Sigmoid colon (tissue), 7 donors: ENCODE results near the gene ARPC5. TPM values are rescaled to one million over a fixed set of nuclear protein-coding genes. Genes with fewer than 3 reads are reported as not detected.

Experiments used
- DNase-seq: peaks from one replicate; pipeline ENCODE4 v3.0.0-alpha.2; 2019
- H3K27ac ChIP-seq, 4 donors: fragments of 200-600 bp; sonication (generic); one replicate each; pipeline ENCODE4 v1.5.1; 2016 to 2019; ENCODE audit warnings: mild to moderate bottlenecking in 1 of 4
- H3K27me3 ChIP-seq, 3 donors: fragments of 200-600 bp; sonication (generic); one replicate each; pipeline ENCODE4 v1.5.1; 2019; ENCODE audit warnings: mild to moderate bottlenecking in 1 of 3
- H3K36me3 ChIP-seq, 4 donors: fragments of 200-600 bp; sonication (generic); one replicate each; pipeline ENCODE4 v1.5.1; 2016 to 2019
- H3K4me1 ChIP-seq, 4 donors: fragments of 200-600 bp; sonication (generic); one replicate each; pipeline ENCODE4 v1.5.1; 2017 to 2019
- H3K4me3 ChIP-seq, 4 donors: fragments of 200-600 bp; sonication (generic); one replicate each; pipeline ENCODE4 v1.5.1; 2017 to 2019; ENCODE audit warnings: mild to moderate bottlenecking in 2 of 4, moderate library complexity in 1 of 4
- H3K9me3 ChIP-seq, 4 donors: fragments of 200-600 bp in 3 of 4; sonication (generic) in 3 of 4; one replicate each; pipeline versions ENCODE4 v1.5.1 to v1.6.1; 2013 to 2019
- CTCF ChIP-seq, 4 experiments: fragments of 450-650 bp in 3 of 4; fragments of 200-600 bp in 1 of 4; IDR thresholded peaks; one replicate each; pipeline ENCODE4 v1.5.1; 2016 to 2019; ENCODE audit warnings: antibody characterized with exemption in 4 of 4, mild to moderate bottlenecking in 3 of 4, moderate library complexity in 2 of 4
- EP300 ChIP-seq, 4 donors: sonication (generic); formaldehyde crosslinking; IDR thresholded peaks; one replicate each; pipeline ENCODE4 v1.6.1; 2017; ENCODE audit warnings: antibody characterized with exemption in 4 of 4
- POLR2A ChIP-seq, 2 donors: fragments of 450-650 bp; IDR thresholded peaks; one replicate each; pipeline ENCODE4 v1.6.1; 2016; ENCODE audit warnings: antibody characterized with exemption in 2 of 2, mild to moderate bottlenecking in 2 of 2, moderate library complexity in 2 of 2
- POLR2AphosphoS5 ChIP-seq, 4 donors: sonication (generic); formaldehyde crosslinking; IDR thresholded peaks; one replicate each; pipeline ENCODE4 v1.6.1; 2017; ENCODE audit warnings: antibody characterized with exemption in 4 of 4
- WGBS, 2 donors: extraction: QIAGEN DNeasy Blood & Tissue Kit; methylation state at CpG; one replicate each; pipeline ENCODE4 v1.1.7; 2013; 5-methylcytosine and 5-hydroxymethylcytosine counted together
- intact Hi-C: fragments of 100-400 bp; cut with DNase I; formaldehyde crosslinking; loops from one replicate; pipeline ENCODE4 v1.15.1; 2023
- polyA plus RNA-seq, 3 donors: library from polyadenylated mRNA; stranded (reverse); fragments of 200-250 nt; gene quantifications; one replicate each; pipeline ENCODE4 v1.2.3, GENCODE V29; 2013
- total RNA-seq, 4 donors: library from RNA; depleted of rRNA; stranded (reverse); fragments of >200 nt; gene quantifications; one replicate each; pipeline ENCODE4 v1.1.0, GENCODE V29; 2016
- donor health status: healthy with polysubstance abuse.
- donor health status: Bipolar disorder and iron deficiency.
- donor health status: healthy.

ARPC5 gene
- total and polyA plus RNA-seq, 7 donors, result 57.3 to 278 (median 95.6) TPM

GRCh38 chr1:183605904-183606303 is 29.7 kb downstream of the ARPC5 start:
- no peaks in the 10 kb centered on the region for H3K27me3 ChIP-seq
- intact Hi-C loops, result no loop called here

GRCh38 chr1:183604815-183605214 is 30.8 kb downstream of the ARPC5 start:
- no peaks in the 10 kb centered on the region for H3K9me3 ChIP-seq
- H3K27me3 ChIP-seq, result no peaks in the 10 kb centered on the region
- WGBS, 2 donors, result 86 to 87% methylated on average over 8 of the region's 8 CpGs
- intact Hi-C loops, result no loop called here
- H3K4me3 ChIP-seq, result no peak overlapping the region
- no peak for DNase-seq
- H3K4me1 ChIP-seq, result peaks cover 0 to 29% (median 25%) of the 10 kb centered on the region in 4 donors
- no peaks in the 10 kb centered on the region for H3K36me3 ChIP-seq
- TF ChIP-seq CTCF (IDR thresholded peaks at IDR 0.05) (no peak), POLR2A (IDR thresholded peaks at IDR 0.05) (no peak), EP300 (IDR thresholded peaks at IDR 0.05) (no peak), POLR2AphosphoS5 (IDR thresholded peaks at IDR 0.05) (no peak)
- peak overlapping the region in 1 of 4 donors; percentile 18 for H3K27ac ChIP-seq

More at GRCh38 chr1:183605904-183606303, 29.7 kb downstream of the ARPC5 start:
- no peak for DNase-seq
- no peaks in the 10 kb centered on the region for H3K36me3 ChIP-seq
- 33 to 68% methylated on average over 2 of the region's 2 CpGs for WGBS, 2 donors
- H3K4me1 ChIP-seq, result peaks cover 0 to 30% (median 25%) of the 10 kb centered on the region in 4 donors
- no peaks in the 10 kb centered on the region for H3K9me3 ChIP-seq
- no peak overlapping the region for H3K27ac ChIP-seq
- TF ChIP-seq POLR2A (IDR thresholded peaks at IDR 0.05) (no peak), CTCF (IDR thresholded peaks at IDR 0.05) (no peak), EP300 (IDR thresholded peaks at IDR 0.05) (no peak), POLR2AphosphoS5 (IDR thresholded peaks at IDR 0.05) (no peak)
- H3K4me3 ChIP-seq, result no peak overlapping the region

- TF ChIP-seq EP300 (IDR thresholded peaks at IDR 0.05) (no peak), POLR2AphosphoS5 (IDR thresholded peaks at IDR 0.05) (no peak), CTCF (IDR thresholded peaks at IDR 0.05) (no peak), POLR2A (IDR thresholded peaks at IDR 0.05) (no peak)
- Histone ChIP-seq H3K9me3 (no peaks in the 10 kb centered on the region), H3K36me3 (no peaks in the 10 kb centered on the region), H3K4me3 (no peak overlapping the region), H3K27me3 (no peaks in the 10 kb centered on the region), H3K27ac (peak overlapping the region in 1 of 4 donors; percentile 18), H3K4me1 (peaks cover 0 to 28% (median 20%) of the 10 kb centered on the region in 4 donors)
- intact Hi-C loops, result no loop called here
- 73 to 82% methylated on average over 10 of the region's 10 CpGs for WGBS, 2 donors
- no peak for DNase-seq
Observed at GRCh38 chr1:183604038-183604808, 31.4 kb downstream of the ARPC5 start.

- Histone ChIP-seq H3K4me1 (peaks cover 0 to 31% (median 26%) of the 10 kb centered on the region in 4 donors), H3K27ac (no peak overlapping the region), H3K4me3 (no peak overlapping the region), H3K27me3 (no peaks in the 10 kb centered on the region), H3K9me3 (no peaks in the 10 kb centered on the region), H3K36me3 (no peaks in the 10 kb centered on the region)
- no peak for TF ChIP-seq CTCF (IDR thresholded peaks at IDR 0.05)
- no peak for TF ChIP-seq POLR2A (IDR thresholded peaks at IDR 0.05)
- no peak for DNase-seq
- 97 to 98% methylated on average over 1 of the region's 1 CpG for WGBS, 2 donors
- intact Hi-C loops, result no loop called here
Observed at GRCh38 chr1:183602510-183602909, 33.1 kb downstream of the ARPC5 start.
